ENCODE data around the gene LTB.

Gene LTB

GRCh38 chr6:31580438-31580740, 1.8 kb downstream of the LTB start:
- peaks cover 68 to 72% of the 10 kb centered on the region in 2 experiments for H3K4me1 ChIP-seq (ENCODE audit: control insufficient read depth in 1 of 2, insufficient read depth in 1 of 2, low read depth in 1 of 2, low read length in 1 of 2)
- H3K36me3 ChIP-seq, result peaks cover 15% of the 10 kb centered on the region
- no peaks in the 10 kb centered on the region for H3K9me3 ChIP-seq
- TF ChIP-seq CTCF (IDR thresholded peaks at IDR 0.05), result no peak
- H3K27ac ChIP-seq, result peak overlapping the region; percentile 96
- H3K27me3 ChIP-seq, result no peaks in the 10 kb centered on the region
- H3K4me3 ChIP-seq (ENCODE audit: low read depth in 1 of 2, low read length in 1 of 2), result peak overlapping the region; percentile 92 to 94

- Histone ChIP-seq H3K9me3 (no peaks in the 10 kb centered on the region), H3K4me1 (ENCODE audit: control insufficient read depth in 1 of 2, insufficient read depth in 1 of 2, low read depth in 1 of 2, low read length in 1 of 2) (peaks cover 68 to 72% of the 10 kb centered on the region in 2 experiments), H3K27ac (peak overlapping the region; percentile 96), H3K27me3 (no peaks in the 10 kb centered on the region), H3K4me3 (ENCODE audit: low read depth in 1 of 2, low read length in 1 of 2) (peak overlapping the region; percentile 92 to 94), H3K36me3 (peaks cover 15% of the 10 kb centered on the region)
- no peak for TF ChIP-seq CTCF (IDR thresholded peaks at IDR 0.05)
Measured at GRCh38 chr6:31579546-31580437, 2.4 kb downstream of the LTB start.

DNA sequence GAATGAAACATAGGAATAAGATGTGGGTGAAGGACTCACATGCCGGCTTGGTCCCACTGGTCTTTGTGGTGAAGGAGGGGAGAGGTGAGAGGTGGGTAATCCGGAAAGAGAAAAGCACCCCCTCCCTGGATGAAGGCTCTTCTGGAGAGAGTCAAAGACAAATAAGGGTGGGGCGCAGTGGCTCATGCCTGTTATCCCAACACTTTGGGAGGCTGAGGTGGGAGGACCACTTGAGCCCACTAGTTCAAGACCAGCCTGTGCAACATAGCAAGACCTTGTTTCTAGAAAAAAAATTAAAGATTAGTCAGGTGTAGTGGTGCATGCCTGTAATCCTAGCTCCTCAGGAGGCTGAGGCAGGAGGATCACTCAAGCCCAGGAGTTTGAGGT, 3.1 kb downstream of the LTB start:
- H3K9me3 ChIP-seq, result no peaks in the 10 kb centered on the region
- no peak for TF ChIP-seq CTCF (IDR thresholded peaks at IDR 0.05)
- H3K36me3 ChIP-seq, result peaks cover 15% of the 10 kb centered on the region
- H3K27me3 ChIP-seq, result no peaks in the 10 kb centered on the region
- H3K4me1 ChIP-seq (ENCODE audit: control insufficient read depth in 1 of 2, insufficient read depth in 1 of 2, low read depth in 1 of 2, low read length in 1 of 2), result peaks cover 64 to 70% of the 10 kb centered on the region in 2 experiments
- peak overlapping the region; percentile 96 for H3K27ac ChIP-seq
- H3K4me3 ChIP-seq (ENCODE audit: low read depth in 1 of 2, low read length in 1 of 2), result no peak overlapping the region

DNA sequence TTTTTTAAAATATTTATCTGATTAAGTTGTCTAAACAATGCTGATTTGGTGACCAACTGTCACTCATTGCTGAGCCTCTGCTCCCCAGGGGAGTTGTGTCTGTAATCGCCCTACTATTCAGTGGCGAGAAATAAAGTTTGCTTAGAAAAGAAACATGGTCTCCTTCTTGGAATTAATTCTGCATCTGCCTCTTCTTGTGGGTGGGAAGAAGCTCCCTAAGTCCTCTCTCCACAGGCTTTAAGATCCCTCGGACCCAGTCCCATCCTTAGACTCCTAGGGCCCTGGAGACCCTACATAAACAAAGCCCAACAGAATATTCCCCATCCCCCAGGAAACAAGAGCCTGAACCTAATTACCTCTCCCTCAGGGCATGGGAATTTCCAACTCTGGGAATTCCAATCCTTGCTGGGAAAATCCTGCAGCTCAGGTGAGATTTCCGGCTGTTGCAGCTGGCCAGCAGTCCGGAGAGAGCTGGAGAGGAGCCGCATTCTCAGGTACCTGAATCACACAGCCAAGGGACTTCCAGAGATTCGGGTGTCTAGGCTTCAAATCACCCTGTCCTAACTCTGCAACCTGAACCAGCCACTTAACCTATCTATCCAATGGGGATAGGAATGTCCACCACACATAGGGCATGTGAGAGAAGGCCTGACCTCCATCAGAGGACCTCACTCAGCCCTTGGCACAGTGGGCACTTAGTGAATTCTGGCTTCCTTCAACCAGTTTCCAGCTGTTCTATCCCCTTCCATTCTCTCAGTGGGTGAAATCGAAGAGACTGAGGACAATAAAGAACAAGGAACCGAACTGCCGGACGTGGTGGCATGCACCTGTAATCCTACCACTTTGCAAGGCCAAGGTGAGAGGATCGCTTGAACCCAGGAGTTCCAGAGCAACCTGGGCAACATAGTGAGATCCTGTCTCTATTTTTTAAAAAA, 3.8 kb downstream of the LTB start:
- no peak for TF ChIP-seq CTCF (IDR thresholded peaks at IDR 0.05)
- H3K27me3 ChIP-seq, result no peaks in the 10 kb centered on the region
- peaks cover 57 to 63% of the 10 kb centered on the region in 2 experiments for H3K4me1 ChIP-seq (ENCODE audit: control insufficient read depth in 1 of 2, insufficient read depth in 1 of 2, low read depth in 1 of 2, low read length in 1 of 2)
- H3K36me3 ChIP-seq, result peaks cover 15% of the 10 kb centered on the region
- no peaks in the 10 kb centered on the region for H3K9me3 ChIP-seq
- no peak overlapping the region for H3K4me3 ChIP-seq (ENCODE audit: low read depth in 1 of 2, low read length in 1 of 2)
- H3K27ac ChIP-seq, result peak overlapping the region; percentile 96

DNA sequence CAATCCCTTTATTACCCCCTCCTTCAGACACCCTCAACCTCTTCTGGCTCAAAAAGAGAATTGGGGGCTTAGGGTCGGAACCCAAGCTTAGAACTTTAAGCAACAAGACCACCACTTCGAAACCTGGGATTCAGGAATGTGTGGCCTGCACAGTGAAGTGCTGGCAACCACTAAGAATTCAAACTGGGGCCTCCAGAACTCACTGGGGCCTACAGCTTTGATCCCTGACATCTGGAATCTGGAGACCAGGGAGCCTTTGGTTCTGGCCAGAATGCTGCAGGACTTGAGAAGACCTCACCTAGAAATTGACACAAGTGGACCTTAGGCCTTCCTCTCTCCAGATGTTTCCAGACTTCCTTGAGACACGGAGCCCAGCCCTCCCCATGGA, 4.7 kb downstream of the LTB start:
- H3K9me3 ChIP-seq, result no peaks in the 10 kb centered on the region
- no peak overlapping the region for H3K4me3 ChIP-seq (ENCODE audit: low read depth in 1 of 2, low read length in 1 of 2)
- H3K4me1 ChIP-seq (ENCODE audit: control insufficient read depth in 1 of 2, insufficient read depth in 1 of 2, low read depth in 1 of 2, low read length in 1 of 2), result peaks cover 49 to 54% of the 10 kb centered on the region in 2 experiments
- no peak overlapping the region for H3K27ac ChIP-seq
- peaks cover 15% of the 10 kb centered on the region for H3K36me3 ChIP-seq
- H3K27me3 ChIP-seq, result no peaks in the 10 kb centered on the region
- TF ChIP-seq CTCF (IDR thresholded peaks at IDR 0.05), result no peak

All from neutrophil (primary cell).